NCI-H82 treated with DMSO at 0.1 percent for 48 hours (cell line): ENCODE results near the gene RANBP2.

ENCODE experiments used
- DNase-seq: peaks from one replicate; lab custom pipeline; 2025; ENCODE audit not compliant: unreplicated experiment; lab: John Stamatoyannopoulos, UW

RANBP2 gene

GRCh38 chr2:108776475-108776874 lies 57.2 kb downstream of the RANBP2 start:
- DNase-seq: no peak

GRCh38 chr2:108778857-108779256 lies 59.6 kb downstream of the RANBP2 start:
- no peak for DNase-seq

GRCh38 chr2:108786008-108786353 lies 66.7 kb downstream of the RANBP2 start:
- DNase-seq: no peak

GRCh38 chr2:108786354-108787215 lies 67.3 kb downstream of the RANBP2 start, which contains the start of gene CCDC138:
Gene CCDC138 (plus strand): TSS chr2:108786771. CDS start chr2:108786823, 52 bp downstream.
- peak; percentile 83 for DNase-seq

GRCh38 chr2:108787216-108787541 lies 67.9 kb downstream of the RANBP2 start:
- DNase-seq: no peak

- no peak for DNase-seq
These were observed 83.9 kb downstream of the RANBP2 start for GRCh38 chr2:108803045-108803736.

GRCh38 chr2:108805032-108805431 lies 85.8 kb downstream of the RANBP2 start:
- DNase-seq: no peak

- DNase-seq: peak; percentile 67
These were observed 86.5 kb downstream of the RANBP2 start for GRCh38 chr2:108805782-108806181.

GRCh38 chr2:108806371-108807113 lies 87.3 kb downstream of the RANBP2 start:
- DNase-seq: no peak

GRCh38 chr2:108809936-108810335 lies 90.7 kb downstream of the RANBP2 start:
- no peak for DNase-seq

- no peak for DNase-seq
These were observed 92.0 kb downstream of the RANBP2 start for GRCh38 chr2:108810993-108811957.

GRCh38 chr2:108813732-108814131 lies 94.5 kb downstream of the RANBP2 start:
- DNase-seq: no peak

GRCh38 chr2:108820482-108820881 lies 101.2 kb downstream of the RANBP2 start:
- no peak for DNase-seq

GRCh38 chr2:108823286-108823685 lies 104.0 kb downstream of the RANBP2 start:
- no peak for DNase-seq

- DNase-seq: no peak
These were observed 105.2 kb downstream of the RANBP2 start for GRCh38 chr2:108824316-108825070.

GRCh38 chr2:108825254-108825653 lies 106.0 kb downstream of the RANBP2 start:
- no peak for DNase-seq

GRCh38 chr2:108825736-108826135 lies 106.5 kb downstream of the RANBP2 start:
- no peak for DNase-seq

- DNase-seq: no peak
These were observed 110.5 kb downstream of the RANBP2 start for GRCh38 chr2:108829578-108830310.

GRCh38 chr2:108833219-108833618 lies 113.9 kb downstream of the RANBP2 start:
- no peak for DNase-seq
